Measurements from ENCODE around the gene TMEM255B.

TMEM255B gene

GRCh38 chr13:113864273-113864890 is 105.4 kb downstream of the TMEM255B start:
- no peak for DNase-seq

GRCh38 chr13:113865427-113865826 is 106.4 kb downstream of the TMEM255B start:
- no peak for DNase-seq

All from T-helper 2 cell (primary cell).